ENCODE results near the gene MZT1.

MZT1 gene

DNA sequence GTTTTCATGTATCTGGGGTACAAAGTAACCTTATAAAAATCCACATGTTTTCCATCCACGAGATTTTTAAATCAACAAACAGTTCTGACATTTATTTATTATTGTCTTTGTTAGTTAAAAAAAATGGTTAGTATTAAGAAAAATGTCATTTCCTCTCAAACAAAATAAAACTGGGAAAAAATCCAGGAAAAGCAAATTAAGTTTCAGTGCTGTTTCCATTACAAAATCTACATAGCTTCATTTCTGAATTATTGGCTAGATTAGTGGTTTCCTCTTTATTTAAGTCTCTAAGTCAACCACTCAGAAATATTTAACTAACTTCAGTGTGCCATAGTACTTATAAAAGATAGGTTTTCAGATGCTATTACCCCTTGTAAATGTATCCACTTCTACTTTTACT, 49.1 kb downstream of the MZT1 start:
- no peak for DNase-seq

- no peak for DNase-seq
Observed at GRCh38 chr13:72677431-72677830, 50.0 kb downstream of the MZT1 start.

GRCh38 chr13:72666391-72666790, 61.0 kb downstream of the MZT1 start:
- no peak for DNase-seq

DNA sequence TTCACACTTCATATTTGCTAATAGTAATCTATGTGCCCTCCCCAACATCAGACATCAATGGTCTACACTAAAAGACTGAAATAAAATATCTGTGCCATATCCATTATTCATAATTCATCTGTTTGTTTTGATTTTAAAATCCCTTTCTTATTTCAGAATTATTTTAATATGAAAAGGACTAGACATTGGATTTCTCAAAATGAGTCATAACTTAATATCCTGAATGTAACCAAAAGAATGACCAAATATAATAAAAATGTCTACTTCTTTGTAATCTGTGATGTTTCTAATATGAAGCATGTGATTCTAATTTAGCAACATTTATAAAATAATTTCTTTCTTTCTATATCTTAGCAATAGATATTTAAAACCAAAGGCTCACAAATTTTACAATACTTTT, 64.9 kb downstream of the MZT1 start:
- no peak for DNase-seq
